Ovary (tissue), 10 donors: ENCODE data around the gene CEPT1. TPM values are rescaled to one million over a fixed set of nuclear protein-coding genes. Genes with fewer than 3 reads are reported as not detected.
A peak's percentile ranks its signal among the peaks of the same experiment; 100 is the strongest.
"Not testable (repeated sequence)": the region's sequence is repeated elsewhere in the genome, so short reads cannot be mapped to it uniquely, and the experiment has no call there.

Source experiments
- DNase-seq, 5 donors: peaks; one replicate each; pipeline ENCODE4 v3.0.0-alpha.2; 2019 to 2020
- H3K27ac ChIP-seq, 2 donors: fragments of 200-600 bp; one replicate each; pipeline versions ENCODE4 v1.5.1 to v1.8.0; 2019 to 2022
- H3K27me3 ChIP-seq: fragments of 200-600 bp; one replicate; pipeline ENCODE4 v1.8.0; 2022
- H3K36me3 ChIP-seq: fragments of 200-600 bp; sonication (generic); one replicate; pipeline ENCODE4 v1.5.1; 2019
- H3K4me1 ChIP-seq: one replicate; pipeline ENCODE4 v1.8.1; 2013; ENCODE audit warnings: mild to moderate bottlenecking, moderate library complexity; ENCODE audit not compliant: insufficient read depth
- H3K4me3 ChIP-seq: fragments of 200-600 bp; sonication (generic); one replicate; pipeline ENCODE4 v1.5.1; 2017
- H3K9me3 ChIP-seq, 2 donors: fragments of 200-600 bp in 1 of 2; sonication (generic) in 1 of 2; one replicate each; pipeline versions ENCODE4 v1.5.1 to v1.8.1; 2013 to 2019; ENCODE audit warnings: mild to moderate bottlenecking in 1 of 2, moderate library complexity in 1 of 2
- EP300 ChIP-seq: sonication (generic); formaldehyde crosslinking; IDR thresholded peaks from one replicate; pipeline ENCODE4 v1.6.1; 2017; ENCODE audit warnings: antibody characterized with exemption
- POLR2A ChIP-seq: fragments of 450-650 bp; IDR thresholded peaks from one replicate; pipeline ENCODE4 v1.6.1; 2017; ENCODE audit warnings: antibody characterized with exemption, mild to moderate bottlenecking, moderate library complexity
- WGBS, 3 donors: extraction: QIAGEN DNeasy Blood & Tissue Kit in 1 of 3; methylation state at CpG; one replicate each; pipeline versions ENCODE4 v1.1.5 to v1.1.7; 2013 to 2017; 5-methylcytosine and 5-hydroxymethylcytosine counted together
- intact Hi-C, 4 donors: fragments of 100-400 bp; cut with DNase I; formaldehyde crosslinking; loops; one replicate each; pipeline versions ENCODE4 v1.11.0 to v1.15.1; 2022 to 2023
- long read RNA-seq, 3 donors: library from polyadenylated mRNA in 2 of 3; unstranded in 2 of 3; transcript quantifications; one replicate each; pipeline ENCODE4 v2.0.0 and lab custom pipeline, GENCODE V29; 2021 to 2026
- polyA plus RNA-seq, 2 donors: library from polyadenylated mRNA; stranded (reverse); fragments of 200-250 nt in 1 of 2; fragments of 350-450 nt in 1 of 2; fragmentation: Illumina TruSeq in 1 of 2; extraction: RNeasy Lipid Tissue Mini Kit (QIAGEN cat#74804) in 1 of 2; gene quantifications; one replicate each; pipeline ENCODE4 v1.2.3, GENCODE V29; 2013 to 2014
- total RNA-seq, 7 donors: library from RNA; depleted of rRNA in 2 of 7; stranded (reverse); fragments of >200 nt in 2 of 7; fragmentation: NEBNext Ultra II Directional in 3 of 7; extraction: Animal tissue kit (Norgen Biotek cat#: 25700) in 3 of 7; gene quantifications; one replicate each; pipeline versions ENCODE4 v1.1.0 to v1.2.4, GENCODE V29; 2016 to 2023
- TF ChIP-seq, protein P1 (sequence below), 3 donors: fragments of 450-650 bp in 2 of 3; fragments of 200-600 bp in 1 of 3; IDR thresholded peaks; one replicate each; pipeline versions ENCODE4 v1.5.1 to v1.8.0; 2016 to 2022; ENCODE audit warnings: antibody characterized with exemption in 3 of 3, mild to moderate bottlenecking in 1 of 3
- donor health status: DM: no; HTN: no; CAD: no; lungs with moderate emphysema.
- donor health status: DM: no; HTN: no; CAD: no.
- donor health status: Bipolar disorder and iron deficiency.
- donor health status: DM: yes; HTN: yes; CAD: no.
- donor health status: DM: no; HTN: no; CAD: no.
- donor health status: DM: yes; HTN: yes; CAD: no.

The CEPT1 gene
- total RNA-seq (10 to 100 TPM; 27.8 to 37.1 (median 32.4) TPM), polyA plus RNA-seq (10 to 100 TPM; 16.4 to 40.3 TPM)
- long read RNA-seq, donor 1, transcript CEPT1-201 (9 exons, 2,198 nt): major isoform, 56 of 70 reads
- long read RNA-seq, donor 1, partial matches to known transcripts: 6 of 70 reads
- long read RNA-seq, donor 1, other reads (novel, unspliced or antisense): 8 of 70 reads
- long read RNA-seq, donor 2, transcript CEPT1-201 (9 exons, 2,198 nt): major isoform, 13 of 14 reads
- long read RNA-seq, donor 2, partial matches to known transcripts: 0 of 14 reads
- long read RNA-seq, donor 2, other reads (novel, unspliced or antisense): 0 of 14 reads
- long read RNA-seq, donor 3, transcript CEPT1-201 (9 exons, 2,198 nt): major isoform, 12 of 22 reads
- long read RNA-seq, donor 3, partial matches to known transcripts: 2 of 22 reads
- long read RNA-seq, donor 3, other reads (novel, unspliced or antisense): 8 of 22 reads

DNA sequence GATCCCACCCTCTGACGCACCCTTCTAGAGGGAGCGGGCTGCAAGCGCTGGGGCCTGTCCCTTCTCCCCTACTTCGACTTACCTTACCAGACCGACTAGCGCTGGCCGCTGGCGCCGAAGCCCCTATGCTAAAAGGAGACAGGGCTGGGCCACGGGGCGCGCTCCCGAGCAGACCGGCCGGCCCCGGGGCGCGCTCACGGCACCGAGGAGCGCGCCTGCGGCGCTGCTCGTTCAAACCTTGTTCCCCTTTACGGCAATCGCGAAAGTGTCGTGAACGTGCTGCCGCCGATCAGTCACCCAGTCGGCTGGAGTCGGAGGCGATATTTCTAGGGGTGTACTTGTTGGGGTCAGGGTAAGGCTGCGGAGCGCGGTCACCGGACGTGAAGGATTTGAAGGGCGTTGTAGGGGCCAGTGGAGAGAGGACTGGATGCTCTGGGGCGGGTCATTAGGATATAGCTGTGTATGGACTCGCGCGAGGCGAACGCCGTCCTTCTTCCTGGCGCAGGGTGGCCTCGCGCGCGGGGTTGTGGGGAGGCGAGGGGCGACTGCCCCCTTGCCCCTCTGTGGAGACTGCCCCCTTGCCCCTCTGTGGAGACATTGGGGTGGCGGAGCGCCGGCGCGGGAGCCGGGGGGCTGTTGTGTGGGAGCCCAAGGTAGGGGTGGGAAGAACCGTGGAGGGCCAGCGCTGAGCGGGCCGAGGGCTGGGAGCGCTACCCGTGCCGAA, at the start of gene CEPT1, which contains the start of gene DRAM2:
CEPT1 (plus strand) TSS at position 268 of the 724 bp plus-strand sequence. CDS start 7,492 bp downstream, outside the sequence.
DRAM2 (minus strand) TSS at position 138 of the 724 bp plus-strand sequence. CDS start 8,539 bp downstream, outside the sequence.
- H3K4me1 ChIP-seq: peaks cover 3% of the 10 kb centered on the region
- WGBS, 3 donors: 0 to 1% (median 1%) methylated on average over 64 to 68 of the region's 68 CpGs
- peak within 1 kb of the TSS; percentile 69 for H3K4me3 ChIP-seq
- peak; percentile 94 to 97 (median 96) for DNase-seq
- intact Hi-C loops: no loop called here
- H3K27ac ChIP-seq: peak within 1 kb of the TSS; percentile 80 to 92
- H3K9me3 ChIP-seq: no peaks in the 10 kb centered on the region
- H3K27me3 ChIP-seq: peaks cover 2% of the 10 kb centered on the region
- TF ChIP-seq, protein P1, sequence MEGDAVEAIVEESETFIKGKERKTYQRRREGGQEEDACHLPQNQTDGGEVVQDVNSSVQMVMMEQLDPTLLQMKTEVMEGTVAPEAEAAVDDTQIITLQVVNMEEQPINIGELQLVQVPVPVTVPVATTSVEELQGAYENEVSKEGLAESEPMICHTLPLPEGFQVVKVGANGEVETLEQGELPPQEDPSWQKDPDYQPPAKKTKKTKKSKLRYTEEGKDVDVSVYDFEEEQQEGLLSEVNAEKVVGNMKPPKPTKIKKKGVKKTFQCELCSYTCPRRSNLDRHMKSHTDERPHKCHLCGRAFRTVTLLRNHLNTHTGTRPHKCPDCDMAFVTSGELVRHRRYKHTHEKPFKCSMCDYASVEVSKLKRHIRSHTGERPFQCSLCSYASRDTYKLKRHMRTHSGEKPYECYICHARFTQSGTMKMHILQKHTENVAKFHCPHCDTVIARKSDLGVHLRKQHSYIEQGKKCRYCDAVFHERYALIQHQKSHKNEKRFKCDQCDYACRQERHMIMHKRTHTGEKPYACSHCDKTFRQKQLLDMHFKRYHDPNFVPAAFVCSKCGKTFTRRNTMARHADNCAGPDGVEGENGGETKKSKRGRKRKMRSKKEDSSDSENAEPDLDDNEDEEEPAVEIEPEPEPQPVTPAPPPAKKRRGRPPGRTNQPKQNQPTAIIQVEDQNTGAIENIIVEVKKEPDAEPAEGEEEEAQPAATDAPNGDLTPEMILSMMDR (IDR thresholded peaks at IDR 0.05): no peak
- peak; percentile 31 for TF ChIP-seq POLR2A
- no peaks in the 10 kb centered on the region for H3K36me3 ChIP-seq

DNA sequence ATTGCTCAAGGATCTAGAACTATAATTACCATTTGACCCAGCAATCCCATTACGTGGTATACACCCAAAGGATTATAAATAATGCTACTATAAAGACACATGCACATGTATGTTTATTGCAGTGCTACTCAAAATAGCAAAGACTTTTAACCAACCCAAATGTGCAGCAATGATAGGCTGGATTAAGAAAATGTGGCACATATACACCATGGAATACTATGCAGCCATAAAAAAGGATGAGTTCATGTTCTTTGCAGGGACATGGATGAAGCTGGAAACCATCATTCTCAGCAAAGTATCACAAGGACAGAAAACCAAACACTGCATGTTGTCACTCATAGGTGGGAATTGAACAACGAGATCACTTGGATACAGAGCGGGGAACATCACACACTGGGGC, 44.6 kb upstream of the CEPT1 start:
- H3K4me3 ChIP-seq, H3K27ac ChIP-seq, H3K9me3 ChIP-seq, DNase-seq, H3K36me3 ChIP-seq, intact Hi-C loops, H3K27me3 ChIP-seq, H3K4me1 ChIP-seq: not testable (repeated sequence)
- 89 to 93% (median 90%) methylated on average over 3 of the region's 3 CpGs for WGBS, 3 donors

DNA sequence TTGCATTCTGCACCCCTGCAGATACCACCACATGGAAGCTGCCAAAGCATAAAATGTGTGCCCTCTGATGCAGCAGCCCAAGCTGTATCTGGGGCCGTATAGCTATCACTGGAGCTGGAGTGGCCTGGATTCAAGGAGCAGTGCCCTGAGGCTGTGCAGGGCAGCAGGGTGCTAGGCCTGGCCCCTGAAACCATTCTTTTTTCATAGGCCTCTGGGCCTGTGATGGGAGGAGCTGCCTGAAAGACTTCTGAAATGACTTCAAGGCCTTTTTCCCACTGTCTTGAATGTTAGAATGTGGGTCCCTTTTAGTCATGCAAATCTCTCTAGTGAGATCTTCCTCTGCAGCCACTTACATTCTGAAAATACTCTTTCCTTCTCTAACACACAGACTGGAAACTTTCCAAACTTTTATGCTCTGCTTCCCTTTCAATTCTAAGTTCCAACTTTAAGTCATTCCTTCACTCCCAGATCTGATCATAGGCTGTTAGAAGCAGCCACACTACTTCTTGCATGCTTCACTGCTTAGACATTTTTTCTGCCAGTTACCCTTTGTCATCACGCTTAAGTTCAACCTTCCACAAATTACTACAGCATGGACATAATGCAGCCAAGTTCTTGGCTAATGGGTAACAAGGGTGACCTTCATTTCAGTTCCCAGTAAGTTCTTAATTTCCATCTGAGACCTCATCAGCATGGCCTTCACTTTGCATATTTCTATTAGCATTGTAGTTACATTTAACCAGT, 42.5 kb upstream of the CEPT1 start:
- Histone ChIP-seq H3K4me1 (no peaks in the 10 kb centered on the region), H3K27me3 (no peaks in the 10 kb centered on the region), H3K4me3 (no peak overlapping the region), H3K36me3 (no peaks in the 10 kb centered on the region), H3K9me3 (no peaks in the 10 kb centered on the region), H3K27ac (no peak overlapping the region)
- DNase-seq: no peak
- TF ChIP-seq POLR2A (no peak), EP300 (no peak)
- TF ChIP-seq, protein P1 (IDR thresholded peaks at IDR 0.05): no peak
- WGBS, 3 donors: 77 to 87% (median 82%) methylated on average over 2 of the region's 2 CpGs
- intact Hi-C loops: no loop called here

DNA sequence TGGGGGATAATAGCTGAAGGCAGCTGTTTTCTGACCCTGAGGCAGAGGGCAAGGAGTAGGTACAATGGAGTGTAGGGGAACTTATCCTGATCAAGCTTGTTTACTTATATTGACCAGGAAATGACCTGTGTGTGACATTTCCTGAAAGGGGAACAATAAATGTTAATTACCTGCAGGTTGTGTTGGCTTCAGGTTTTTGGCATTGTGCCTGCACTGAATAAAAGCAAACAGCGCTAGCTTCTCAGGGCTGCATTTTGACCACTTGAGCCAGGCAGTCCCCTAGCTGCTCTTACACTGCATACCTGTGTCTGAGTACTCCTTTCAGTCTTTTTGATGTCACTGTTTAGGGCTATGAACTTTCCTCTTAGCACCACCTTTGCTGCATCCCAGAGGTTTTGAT, 40.7 kb upstream of the CEPT1 start:
- no peaks in the 10 kb centered on the region for H3K36me3 ChIP-seq
- no peak overlapping the region for H3K4me3 ChIP-seq
- TF ChIP-seq EP300 (no peak), POLR2A (no peak)
- TF ChIP-seq, protein P1 (IDR thresholded peaks at IDR 0.05): no peak
- H3K27me3 ChIP-seq: no peaks in the 10 kb centered on the region
- intact Hi-C loops: no loop called here
- 92 to 100% (median 93%) methylated on average over 1 of the region's 1 CpG for WGBS, 3 donors
- no peak overlapping the region for H3K27ac ChIP-seq
- no peaks in the 10 kb centered on the region for H3K9me3 ChIP-seq
- no peaks in the 10 kb centered on the region for H3K4me1 ChIP-seq
- no peak for DNase-seq
